IPS-20b (cell line): ENCODE data around the gene ENGASE.
A peak's percentile ranks its signal among the peaks of the same experiment; 100 is the strongest.
"Not testable (repeated sequence)": the region's sequence is repeated elsewhere in the genome, so short reads cannot be mapped to it uniquely, and the experiment has no call there.

Experiments
- H3K27ac ChIP-seq: one replicate; pipeline ENCODE4 v1.5.1; 2013; ENCODE audit warnings: low read length
- H3K27me3 ChIP-seq: 2 replicates; pipeline ENCODE4 v1.6.1; 2013; ENCODE audit warnings: mild to moderate bottlenecking, low read length, inconsistent platforms; ENCODE audit not compliant: insufficient read depth
- H3K36me3 ChIP-seq: 2 replicates; pipeline ENCODE4 v1.6.1; 2013; ENCODE audit warnings: low read depth, mild to moderate bottlenecking, inconsistent platforms, low read length, moderate library complexity; ENCODE audit not compliant: insufficient read depth
- H3K4me1 ChIP-seq: 2 replicates; pipeline ENCODE4 v1.6.1; 2013; ENCODE audit warnings: mild to moderate bottlenecking, control low read depth, inconsistent platforms, low read length, moderate library complexity; ENCODE audit not compliant: insufficient read depth
- H3K4me3 ChIP-seq: 2 replicates; pipeline ENCODE4 v1.5.1; 2013; ENCODE audit warnings: mild to moderate bottlenecking, low read length, inconsistent platforms
- H3K9ac ChIP-seq: 2 replicates; pipeline ENCODE4 v1.6.1; 2013; ENCODE audit warnings: low read depth, mild to moderate bottlenecking, inconsistent platforms, low read length, moderate library complexity
- H3K9me3 ChIP-seq: 2 replicates; pipeline ENCODE4 v1.6.1; 2013; ENCODE audit warnings: mild to moderate bottlenecking, low read depth, low read length, inconsistent platforms; ENCODE audit not compliant: insufficient read depth

ENGASE gene

GRCh38 chr17:79074649-79075445 lies at the start of gene ENGASE:
Gene ENGASE, plus strand, starts transcription at chr17:79074824. Its CDS starts 121 bp downstream, at chr17:79074945.
- Histone ChIP-seq H3K27me3 (peaks cover 14% of the 10 kb centered on the region; the same call in 1 of the 2 replicates), H3K4me1 (no peaks in the 10 kb centered on the region), H3K9ac (peak within 1 kb of the TSS; percentile 66; the same call in 1 of the 2 replicates), H3K4me3 (peak within 1 kb of the TSS; percentile 70), H3K9me3 (no peaks in the 10 kb centered on the region), H3K36me3 (peaks cover 16% of the 10 kb centered on the region), H3K27ac (no peak within 1 kb of the TSS)

GRCh38 chr17:79024901-79025737 lies 49.5 kb upstream of the ENGASE start:
- Histone ChIP-seq H3K4me3 (peak overlapping the region; percentile 84; the same call in 1 of the 2 replicates), H3K36me3 (no peaks in the 10 kb centered on the region), H3K4me1 (peaks cover 4% of the 10 kb centered on the region), H3K27ac (no peak overlapping the region), H3K27me3 (peaks cover 100% of the 10 kb centered on the region), H3K9me3 (no peaks in the 10 kb centered on the region), H3K9ac (no peak overlapping the region; the same call in 1 of the 2 replicates)

GRCh38 chr17:79026376-79027273 lies 48.0 kb upstream of the ENGASE start:
- H3K27ac ChIP-seq: no peak overlapping the region
- H3K9me3 ChIP-seq: no peaks in the 10 kb centered on the region
- H3K36me3 ChIP-seq: no peaks in the 10 kb centered on the region
- no peak overlapping the region for H3K4me3 ChIP-seq
- no peak overlapping the region for H3K9ac ChIP-seq
- H3K27me3 ChIP-seq: peaks cover 85% of the 10 kb centered on the region
- peaks cover 4% of the 10 kb centered on the region for H3K4me1 ChIP-seq

- no peaks in the 10 kb centered on the region for H3K9me3 ChIP-seq
- peaks cover 4% of the 10 kb centered on the region for H3K4me1 ChIP-seq
- no peaks in the 10 kb centered on the region for H3K36me3 ChIP-seq
- no peak overlapping the region for H3K4me3 ChIP-seq
- H3K9ac ChIP-seq: no peak overlapping the region; the same call in 1 of the 2 replicates
- no peak overlapping the region for H3K27ac ChIP-seq
- peaks cover 80% of the 10 kb centered on the region for H3K27me3 ChIP-seq
These were observed 47.2 kb upstream of the ENGASE start for GRCh38 chr17:79027274-79027924.

GRCh38 chr17:79027925-79028491 lies 46.6 kb upstream of the ENGASE start:
- Histone ChIP-seq H3K9me3 (no peaks in the 10 kb centered on the region), H3K36me3 (no peaks in the 10 kb centered on the region), H3K4me1 (peaks cover 4% of the 10 kb centered on the region), H3K27ac (no peak overlapping the region), H3K4me3 (no peak overlapping the region), H3K9ac (no peak overlapping the region), H3K27me3 (peaks cover 75% of the 10 kb centered on the region)

GRCh38 chr17:79028496-79029326 lies 45.9 kb upstream of the ENGASE start:
- no peak overlapping the region for H3K27ac ChIP-seq
- H3K36me3 ChIP-seq: no peaks in the 10 kb centered on the region
- H3K27me3 ChIP-seq: peaks cover 68% of the 10 kb centered on the region
- H3K4me3 ChIP-seq: no peak overlapping the region
- no peak overlapping the region for H3K9ac ChIP-seq
- H3K9me3 ChIP-seq: no peaks in the 10 kb centered on the region
- peaks cover under 1% of the 10 kb centered on the region for H3K4me1 ChIP-seq

- no peaks in the 10 kb centered on the region for H3K36me3 ChIP-seq
- H3K9me3 ChIP-seq: no peaks in the 10 kb centered on the region
- H3K27ac ChIP-seq: no peak overlapping the region
- H3K4me3 ChIP-seq: no peak overlapping the region
- no peaks in the 10 kb centered on the region; the same call in 1 of the 2 replicates for H3K4me1 ChIP-seq
- peaks cover 61% of the 10 kb centered on the region for H3K27me3 ChIP-seq
- no peak overlapping the region for H3K9ac ChIP-seq
These were observed 45.2 kb upstream of the ENGASE start for GRCh38 chr17:79029327-79030009.

- not testable (repeated sequence) for H3K9ac ChIP-seq, H3K9me3 ChIP-seq, H3K4me1 ChIP-seq, H3K36me3 ChIP-seq, H3K4me3 ChIP-seq, H3K27ac ChIP-seq
- H3K27me3 ChIP-seq: peaks cover 49% of the 10 kb centered on the region
These were observed 44.0 kb upstream of the ENGASE start for GRCh38 chr17:79030636-79031035.

GRCh38 chr17:79031996-79032875 lies 42.4 kb upstream of the ENGASE start:
- H3K27me3 ChIP-seq: peaks cover 33% of the 10 kb centered on the region
- H3K4me1 ChIP-seq: no peaks in the 10 kb centered on the region; the same call in 1 of the 2 replicates
- H3K4me3 ChIP-seq: no peak overlapping the region
- H3K9me3 ChIP-seq: no peaks in the 10 kb centered on the region
- H3K36me3 ChIP-seq: no peaks in the 10 kb centered on the region
- no peak overlapping the region for H3K9ac ChIP-seq
- no peak overlapping the region for H3K27ac ChIP-seq
